GM12864 (cell line): Measurements from ENCODE around the gene TADA2A.

Source experiments
- DNase-seq: peaks from one replicate; pipeline ENCODE4 v3.0.0-alpha.2; 2011; ENCODE audit warnings: low read depth
- H3K4me3 ChIP-seq: 2 replicates; pipeline ENCODE4 v1.5.1; 2011; ENCODE audit warnings: mild to moderate bottlenecking, low read depth, low read length, control low read depth
- TF ChIP-seq, protein P1 (sequence below): IDR thresholded peaks from 2 replicates; pipeline ENCODE4 v1.5.1; 2011; ENCODE audit warnings: low read depth, mild to moderate bottlenecking, moderate library complexity, low read length, control low read depth, inconsistent platforms; ENCODE audit errors: missing control alignments

The TADA2A gene

DNA sequence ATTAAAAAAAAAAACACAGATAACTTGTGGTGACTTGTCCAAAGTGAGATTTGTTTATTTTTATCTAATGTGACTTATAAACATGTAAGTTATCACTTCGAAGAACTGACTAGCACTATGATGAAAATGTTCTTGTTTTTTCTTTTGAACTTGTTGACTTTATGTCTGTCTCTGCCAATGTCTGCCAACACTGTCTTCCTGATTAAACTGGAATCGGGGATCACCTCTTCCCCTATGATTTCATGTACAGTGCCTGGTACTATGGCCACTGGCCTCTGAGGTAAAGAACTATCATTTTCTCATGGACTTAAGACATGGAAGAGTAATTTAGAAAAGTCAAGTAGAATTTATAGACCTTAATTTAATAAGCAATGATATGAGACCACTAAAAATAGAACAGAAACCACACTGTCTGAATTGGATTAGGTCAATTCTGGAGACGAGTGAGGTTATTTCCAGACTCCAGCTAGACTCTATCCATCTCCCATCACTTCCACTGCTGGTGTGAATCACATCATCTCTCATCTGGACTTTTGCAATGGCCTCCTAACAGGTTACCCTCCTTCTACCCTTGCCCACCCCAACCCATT, 22.0 kb upstream of the TADA2A start:
- no peak overlapping the region for H3K4me3 ChIP-seq
- no peak for DNase-seq
- TF ChIP-seq, protein P1, sequence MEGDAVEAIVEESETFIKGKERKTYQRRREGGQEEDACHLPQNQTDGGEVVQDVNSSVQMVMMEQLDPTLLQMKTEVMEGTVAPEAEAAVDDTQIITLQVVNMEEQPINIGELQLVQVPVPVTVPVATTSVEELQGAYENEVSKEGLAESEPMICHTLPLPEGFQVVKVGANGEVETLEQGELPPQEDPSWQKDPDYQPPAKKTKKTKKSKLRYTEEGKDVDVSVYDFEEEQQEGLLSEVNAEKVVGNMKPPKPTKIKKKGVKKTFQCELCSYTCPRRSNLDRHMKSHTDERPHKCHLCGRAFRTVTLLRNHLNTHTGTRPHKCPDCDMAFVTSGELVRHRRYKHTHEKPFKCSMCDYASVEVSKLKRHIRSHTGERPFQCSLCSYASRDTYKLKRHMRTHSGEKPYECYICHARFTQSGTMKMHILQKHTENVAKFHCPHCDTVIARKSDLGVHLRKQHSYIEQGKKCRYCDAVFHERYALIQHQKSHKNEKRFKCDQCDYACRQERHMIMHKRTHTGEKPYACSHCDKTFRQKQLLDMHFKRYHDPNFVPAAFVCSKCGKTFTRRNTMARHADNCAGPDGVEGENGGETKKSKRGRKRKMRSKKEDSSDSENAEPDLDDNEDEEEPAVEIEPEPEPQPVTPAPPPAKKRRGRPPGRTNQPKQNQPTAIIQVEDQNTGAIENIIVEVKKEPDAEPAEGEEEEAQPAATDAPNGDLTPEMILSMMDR: no peak

DNA sequence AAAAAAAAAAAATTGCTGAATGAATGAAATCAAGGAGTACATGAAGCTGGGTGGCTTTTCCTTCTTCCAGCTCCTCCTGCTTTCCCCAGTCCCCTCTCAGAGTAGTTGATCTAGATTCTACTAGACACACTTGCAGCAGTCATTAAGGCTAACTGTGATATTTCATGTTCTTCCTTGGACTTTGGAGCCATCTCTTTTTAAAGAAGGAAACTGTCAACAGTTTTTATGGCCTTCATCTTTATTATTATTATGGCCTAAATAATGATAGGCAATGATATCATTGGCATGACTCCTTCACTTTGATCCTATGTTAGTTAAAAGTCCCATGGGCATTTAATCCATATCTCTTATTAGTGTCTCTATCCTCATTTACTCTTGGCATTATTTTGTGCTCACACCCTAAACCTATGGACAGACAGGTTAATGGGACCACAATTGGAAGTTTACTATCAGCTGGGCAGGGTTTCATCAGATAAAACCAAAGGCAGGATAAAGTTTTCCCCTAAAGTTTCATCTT, 21.2 kb upstream of the TADA2A start:
- no peak overlapping the region for H3K4me3 ChIP-seq
- no peak for DNase-seq
- TF ChIP-seq, protein P1: no peak

DNA sequence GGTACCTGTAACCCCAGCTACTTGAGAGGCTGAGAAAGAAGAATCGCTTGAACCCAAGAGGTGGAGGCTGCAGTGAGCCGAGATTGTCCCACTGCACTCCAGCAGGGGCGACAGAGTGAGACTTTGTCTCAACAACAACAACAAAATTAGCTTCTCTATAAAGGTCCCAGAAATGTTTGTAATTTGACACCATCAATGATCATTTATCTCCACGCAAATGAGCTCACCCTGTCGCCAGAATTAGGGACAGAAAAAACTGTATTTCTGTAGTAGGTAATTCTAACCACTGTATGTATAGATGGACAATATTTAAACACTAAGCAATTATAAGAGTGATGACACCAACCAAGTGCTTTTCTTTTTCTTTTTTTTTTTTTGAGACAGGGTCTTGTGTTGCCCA, 20.2 kb upstream of the TADA2A start:
- no peak overlapping the region for H3K4me3 ChIP-seq
- TF ChIP-seq, protein P1: no peak

DNA sequence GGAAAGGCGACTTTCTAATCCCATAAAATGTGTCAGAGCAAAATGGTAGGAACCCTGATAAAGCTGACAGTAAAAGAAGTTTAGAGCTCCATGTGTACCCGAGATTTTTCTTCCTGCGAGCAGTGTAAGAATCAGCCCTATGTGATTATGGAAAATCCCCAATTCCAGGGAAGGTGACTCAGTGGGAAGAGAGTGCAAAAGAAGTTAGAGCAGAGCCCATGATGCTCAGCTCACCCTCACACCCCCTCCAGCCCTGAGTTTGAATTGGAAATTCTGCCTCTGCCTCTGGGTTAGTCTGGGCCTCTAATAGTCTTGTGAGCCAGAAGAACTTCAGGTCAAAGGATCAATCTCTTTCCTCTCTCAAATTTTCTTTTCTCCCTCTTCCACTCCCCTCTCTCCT, 18.4 kb upstream of the TADA2A start:
- no peak overlapping the region for H3K4me3 ChIP-seq
- no peak for DNase-seq
- TF ChIP-seq, protein P1: no peak

More for the DNA sequence above, 20.2 kb upstream of the TADA2A start:
- DNase-seq: no peak

DNA sequence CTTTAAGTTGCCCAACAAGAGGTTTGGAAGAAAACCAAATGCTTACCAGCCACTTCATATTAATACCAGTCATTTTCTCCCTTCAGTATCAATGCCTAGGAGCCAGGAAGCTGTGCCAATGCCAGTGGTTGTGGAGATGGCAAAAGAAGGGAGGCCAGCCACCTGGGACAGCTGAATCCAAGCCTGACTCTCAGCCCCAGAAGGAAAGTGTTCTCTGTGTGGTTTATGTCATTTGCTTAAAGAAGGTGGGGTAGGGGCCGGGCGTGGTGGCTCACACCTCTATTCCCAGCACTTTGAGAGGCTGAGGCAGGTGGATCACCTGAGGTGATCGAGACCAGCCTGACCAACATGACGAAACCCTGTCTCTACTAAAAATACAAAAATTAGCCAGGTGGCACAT, 17.5 kb upstream of the TADA2A start:
- DNase-seq: no peak
- TF ChIP-seq, protein P1: no peak
- H3K4me3 ChIP-seq: no peak overlapping the region

DNA sequence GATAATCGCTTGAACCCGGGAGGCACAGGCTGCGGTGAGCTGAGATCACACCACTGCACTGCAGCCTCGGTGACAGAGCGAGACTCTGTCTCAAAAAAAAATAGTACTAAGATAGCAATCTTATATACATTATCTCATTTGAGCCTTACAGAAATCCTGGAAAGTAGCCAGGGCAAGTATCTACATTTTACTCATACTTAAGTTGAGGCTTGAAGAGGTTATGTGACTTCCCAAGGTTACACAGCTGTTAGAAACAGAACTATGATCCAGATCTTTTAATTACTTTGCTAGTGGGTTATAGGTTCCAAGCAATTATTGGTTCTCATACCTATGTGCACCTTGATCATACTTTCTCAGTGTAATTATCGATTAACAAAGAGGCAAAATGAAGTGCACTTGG, 15.5 kb upstream of the TADA2A start:
- TF ChIP-seq, protein P1: no peak
- DNase-seq: no peak

DNA sequence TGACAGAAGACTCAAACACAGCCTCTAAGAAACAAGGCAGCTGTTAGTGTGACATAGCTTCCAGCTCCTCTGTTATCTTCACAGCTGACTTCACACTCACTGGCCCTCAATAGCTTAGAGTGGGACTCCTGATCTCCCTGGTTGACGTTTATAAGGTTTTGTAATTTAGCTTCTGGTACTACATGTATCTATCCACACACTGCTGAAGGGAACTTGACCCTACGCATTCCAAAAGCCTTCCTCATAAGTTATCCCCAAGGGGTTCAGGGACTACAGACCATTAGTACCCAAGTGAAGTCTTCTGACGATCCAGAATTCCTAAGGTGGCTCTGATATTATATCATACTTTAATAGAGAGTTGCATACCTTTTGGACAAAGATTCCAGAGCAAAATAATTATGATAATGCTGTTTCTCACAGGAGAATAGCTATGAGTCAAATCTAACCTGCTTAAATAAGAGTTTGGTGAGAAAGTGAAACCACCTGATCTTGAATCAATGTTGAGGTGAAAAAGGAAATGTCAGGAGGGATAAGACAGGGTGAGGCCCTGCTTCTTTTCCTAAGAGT, 14.6 kb upstream of the TADA2A start:
- DNase-seq: peak; percentile 21
- TF ChIP-seq, protein P1: no peak
- H3K4me3 ChIP-seq: no peak overlapping the region

More for the DNA sequence above, 15.5 kb upstream of the TADA2A start:
- H3K4me3 ChIP-seq: no peak overlapping the region
